HS-27A (cell line): ENCODE measurements around the gene NINJ1.
"Not testable (repeated sequence)": the region's sequence is repeated elsewhere in the genome, so short reads cannot be mapped to it uniquely, and the experiment has no call there.

Experiments
- DNase-seq: peaks from one replicate; pipeline ENCODE4 v3.0.0-alpha.2; 2012; ENCODE audit warnings: low read depth, missing footprints

Gene NINJ1

GRCh38 chr9:93118863-93119702 lies 15.0 kb downstream of the NINJ1 start:
- no peak for DNase-seq

- no peak for DNase-seq
Observed at GRCh38 chr9:93117924-93118862, 15.9 kb downstream of the NINJ1 start.

DNA sequence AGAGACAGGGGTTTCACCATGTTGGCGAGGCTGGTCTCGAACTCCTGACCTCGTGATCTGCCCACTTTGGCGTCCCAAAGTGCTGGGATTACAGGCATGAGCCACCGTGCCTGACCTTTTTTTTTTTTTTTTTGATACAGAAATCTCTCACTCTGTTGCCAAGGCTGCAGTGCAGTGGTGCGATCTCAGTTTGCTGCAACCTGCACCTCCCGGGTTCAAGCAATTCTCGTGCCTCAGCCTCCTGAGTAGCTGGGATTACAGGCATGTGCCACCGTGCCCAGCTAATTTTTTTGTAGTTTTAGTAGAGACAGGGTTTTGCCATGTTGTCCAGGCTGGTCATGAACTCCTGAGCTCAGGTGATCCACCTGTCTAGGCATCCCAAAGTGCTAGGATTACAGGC lies 16.5 kb downstream of the NINJ1 start:
- not testable (repeated sequence) for DNase-seq

GRCh38 chr9:93116072-93116961 lies 17.7 kb downstream of the NINJ1 start:
- no peak for DNase-seq

DNA sequence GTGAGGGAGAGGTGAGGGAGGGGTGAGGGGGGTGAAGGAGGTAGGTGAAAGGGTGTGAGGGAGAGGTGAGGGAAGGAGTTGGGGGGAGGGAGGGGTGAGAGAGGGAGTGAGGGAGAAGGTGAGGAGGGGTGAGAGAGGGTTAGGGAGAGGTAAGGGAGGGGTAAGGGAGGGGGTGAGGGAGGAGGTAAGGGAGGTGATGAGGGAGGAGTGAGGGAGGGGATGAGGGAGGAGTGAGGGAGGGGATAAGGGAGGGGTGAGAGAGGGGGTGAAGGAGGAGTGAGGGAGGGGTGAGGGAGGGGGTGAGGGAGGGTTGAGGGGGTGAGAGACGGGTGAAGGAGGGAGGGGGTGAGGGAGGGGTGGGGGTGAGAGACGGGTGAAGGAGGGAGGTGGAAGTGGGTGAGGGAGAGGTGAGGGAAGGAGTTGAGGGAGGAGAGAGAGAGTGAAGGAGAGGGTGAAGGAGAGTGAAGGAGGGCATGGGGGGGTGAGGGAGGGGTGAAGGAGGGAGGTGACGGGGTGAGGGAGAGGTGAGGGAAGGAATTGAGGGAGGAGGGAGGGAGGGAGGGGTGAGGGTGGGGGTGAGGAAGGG lies 18.5 kb downstream of the NINJ1 start:
- DNase-seq: no peak

DNA sequence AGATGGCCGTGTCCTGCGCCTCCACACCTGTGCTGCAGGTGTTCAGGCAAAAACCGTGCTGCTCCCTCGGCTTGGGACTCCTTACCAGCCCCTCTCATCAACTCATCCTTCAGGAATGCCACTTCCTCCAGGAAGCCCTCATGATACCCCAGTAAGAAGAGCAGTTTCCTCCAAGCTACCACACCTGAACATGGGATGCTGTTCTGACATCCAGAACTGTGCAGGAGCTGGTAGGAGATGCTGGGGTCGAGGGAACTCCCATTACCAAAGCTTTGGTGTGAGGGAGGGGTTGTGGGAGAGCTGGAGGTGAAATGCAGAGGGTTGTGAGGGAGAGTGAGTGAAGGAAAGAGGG lies 19.1 kb downstream of the NINJ1 start:
- DNase-seq: no peak

DNA sequence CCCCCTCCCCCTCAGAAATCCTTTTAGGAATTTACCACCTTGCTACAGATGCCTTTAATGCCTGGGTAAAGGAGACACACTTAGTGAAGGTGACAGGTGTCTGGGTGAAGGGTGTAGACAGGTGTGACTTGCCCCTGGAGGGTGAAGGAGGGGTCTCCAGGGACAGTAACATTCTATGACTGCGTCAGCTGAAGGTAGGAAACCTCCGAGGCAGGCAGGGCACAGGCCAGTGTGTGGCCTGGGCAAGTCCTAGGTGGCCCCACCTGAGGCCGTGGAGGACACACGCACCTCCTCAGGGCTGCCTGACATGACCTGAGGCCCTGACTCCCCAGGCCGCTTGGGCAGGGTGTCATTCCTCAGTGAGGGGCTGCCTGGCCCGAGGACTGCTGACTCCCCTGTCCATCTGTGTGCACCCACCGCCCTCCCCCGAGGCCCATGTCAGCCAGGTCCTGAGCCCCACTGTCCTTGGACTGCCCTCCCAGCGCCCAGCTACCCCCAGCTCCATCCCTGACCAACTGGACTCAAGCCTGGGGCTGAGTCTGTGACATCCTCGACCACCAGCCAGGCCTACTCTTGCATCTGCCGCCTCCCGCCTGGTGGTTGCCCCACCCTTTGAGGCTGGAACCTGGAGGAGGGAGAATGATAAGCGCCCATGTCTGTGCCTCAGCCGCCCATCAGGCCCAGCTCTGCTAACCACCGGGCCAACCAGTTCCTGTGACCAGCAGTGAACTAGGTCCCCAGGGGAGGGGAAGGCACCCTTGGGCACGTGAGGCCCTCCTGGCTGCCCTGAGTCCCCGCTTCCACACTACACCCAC lies 19.7 kb downstream of the NINJ1 start:
- no peak for DNase-seq

DNA sequence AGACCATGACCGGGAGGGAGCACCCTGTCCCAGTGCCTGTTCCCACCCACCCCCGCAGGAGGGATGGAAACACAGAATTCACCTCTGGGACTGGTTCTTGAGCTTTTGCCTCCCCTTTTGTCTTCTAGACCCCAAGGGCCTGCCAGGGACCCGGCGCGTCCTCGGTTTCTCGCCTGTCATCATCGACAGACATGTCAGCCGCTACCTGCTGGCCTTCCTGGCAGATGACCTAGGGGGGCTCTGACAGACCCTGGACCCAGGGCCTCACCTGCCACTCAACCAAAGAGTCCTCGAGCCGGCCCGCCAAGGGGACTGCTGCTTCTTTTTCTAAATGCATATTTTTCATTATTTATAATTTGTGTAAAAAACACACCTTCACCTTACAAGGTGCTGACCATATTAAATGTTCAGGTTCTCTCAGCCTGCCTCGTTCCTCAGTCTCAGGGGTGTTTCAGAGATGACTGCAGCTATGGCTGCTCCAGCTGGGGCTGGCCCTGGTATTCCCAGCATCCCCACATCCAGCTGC lies 21.1 kb downstream of the NINJ1 start:
- DNase-seq: no peak

DNA sequence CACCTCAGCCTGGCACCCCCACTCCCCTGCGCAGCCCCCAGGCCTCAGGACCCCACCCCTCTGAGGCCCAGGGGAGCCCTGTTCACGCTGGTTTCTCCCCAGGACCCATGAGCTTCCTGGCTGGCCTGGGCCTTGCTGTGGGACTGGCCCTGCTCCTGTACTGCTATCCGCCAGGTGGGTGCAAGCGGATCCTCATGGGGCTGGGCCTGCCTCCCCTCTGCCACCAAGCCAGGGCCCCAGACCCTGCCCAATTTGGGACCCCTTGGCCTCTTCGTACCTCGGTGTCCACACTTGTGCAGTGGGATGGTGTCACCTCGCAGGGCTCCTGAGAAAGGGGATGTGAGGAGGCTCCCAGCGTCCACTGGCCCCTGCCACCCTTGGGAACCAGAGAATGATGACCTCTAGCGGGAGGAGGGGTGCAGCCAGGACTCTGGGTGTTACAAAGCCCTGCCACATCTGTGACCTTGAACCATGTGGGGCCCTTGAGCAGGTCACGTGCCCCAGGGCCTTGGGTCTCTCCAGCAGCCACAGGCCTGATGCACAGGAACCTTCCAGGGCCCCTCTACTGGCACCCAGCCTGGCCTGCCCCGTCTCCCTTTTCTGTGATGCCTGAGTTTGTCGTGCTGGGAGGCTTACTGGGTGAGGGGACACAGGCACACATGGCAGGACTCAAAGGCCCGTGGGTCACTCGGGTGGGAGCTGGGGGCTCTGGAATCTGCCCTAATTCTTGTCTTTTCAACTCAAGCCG lies 21.8 kb downstream of the NINJ1 start:
- no peak for DNase-seq

DNA sequence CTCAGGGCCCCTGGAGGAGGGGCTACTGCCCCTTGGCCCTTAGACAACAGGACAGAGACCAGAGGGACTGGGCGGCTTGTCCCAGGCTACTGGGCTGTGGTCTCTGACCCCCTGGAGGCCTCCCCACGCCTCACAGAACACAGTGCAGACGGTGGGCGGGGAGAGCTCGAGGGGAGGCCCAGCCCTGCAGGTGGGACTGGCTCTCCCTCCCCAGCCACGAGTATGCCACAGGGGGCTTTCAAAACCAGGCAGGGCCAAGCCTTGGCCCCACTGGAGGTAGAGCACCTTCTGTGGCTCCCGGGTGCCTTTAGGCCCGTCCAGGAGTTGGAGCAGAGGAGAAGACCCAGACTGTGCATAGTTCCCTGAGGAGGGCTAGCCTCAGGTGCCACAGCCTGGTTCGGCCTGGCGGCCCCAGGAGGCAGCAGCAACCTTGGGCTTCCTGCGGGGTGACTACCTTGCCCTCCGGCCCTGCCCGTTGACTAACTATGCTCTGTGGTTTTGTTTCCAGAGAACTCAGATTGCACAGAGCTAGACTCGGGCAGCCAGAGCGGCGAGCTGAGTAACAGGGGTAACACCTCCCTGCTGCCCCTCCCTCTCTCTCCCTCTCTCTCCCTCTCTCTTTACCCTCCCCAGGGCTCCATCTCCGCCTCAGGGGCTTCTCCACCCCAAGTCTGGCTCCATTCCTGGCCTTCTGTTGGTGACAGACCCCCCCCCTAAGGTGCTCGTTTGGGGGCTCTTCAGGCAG lies 22.5 kb downstream of the NINJ1 start:
- no peak for DNase-seq

DNA sequence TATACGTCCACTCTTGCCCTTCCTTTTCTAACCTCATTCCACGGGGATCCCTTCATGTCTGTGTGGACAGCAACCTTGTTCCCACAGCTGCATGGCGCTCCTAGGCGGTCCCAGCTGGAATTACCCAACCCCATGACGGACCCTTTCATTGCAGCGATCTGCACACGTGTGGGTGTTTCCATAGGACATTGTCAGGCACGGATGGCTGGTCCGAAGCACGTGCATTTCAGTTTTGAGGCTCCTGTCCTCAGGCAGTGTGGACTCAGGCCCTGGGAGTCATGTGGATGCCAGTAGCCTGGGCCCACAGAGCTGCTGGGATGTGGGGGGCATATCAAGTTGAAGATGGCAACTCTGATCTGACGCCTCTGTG lies 23.1 kb downstream of the NINJ1 start:
- DNase-seq: no peak

DNA sequence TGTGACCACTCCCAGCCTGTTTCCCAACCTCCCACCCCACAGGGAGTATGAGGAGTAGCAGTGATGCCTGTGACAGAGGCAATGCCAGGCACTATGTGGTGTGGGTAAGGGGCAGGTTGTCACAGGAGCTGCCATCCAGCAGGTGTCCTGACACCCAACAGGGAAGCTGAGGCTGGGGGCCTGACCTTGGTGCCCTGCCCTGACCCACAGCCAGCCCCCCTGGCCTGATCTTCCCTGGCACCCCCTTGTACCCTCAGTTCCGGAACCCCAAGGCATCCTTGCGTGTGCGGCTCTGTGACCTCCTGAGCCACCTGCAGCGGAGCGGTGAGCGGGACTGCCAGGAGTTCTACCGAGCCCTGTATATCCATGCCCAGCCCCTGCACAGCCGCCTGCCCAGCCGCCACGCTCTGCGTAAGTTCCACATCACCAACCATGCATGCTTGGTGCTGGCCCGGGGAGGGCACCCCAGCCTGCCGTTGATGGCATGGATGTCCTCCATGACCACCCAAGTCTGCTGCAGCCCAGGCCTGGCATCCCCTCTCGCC lies 23.7 kb downstream of the NINJ1 start:
- DNase-seq: no peak

DNA sequence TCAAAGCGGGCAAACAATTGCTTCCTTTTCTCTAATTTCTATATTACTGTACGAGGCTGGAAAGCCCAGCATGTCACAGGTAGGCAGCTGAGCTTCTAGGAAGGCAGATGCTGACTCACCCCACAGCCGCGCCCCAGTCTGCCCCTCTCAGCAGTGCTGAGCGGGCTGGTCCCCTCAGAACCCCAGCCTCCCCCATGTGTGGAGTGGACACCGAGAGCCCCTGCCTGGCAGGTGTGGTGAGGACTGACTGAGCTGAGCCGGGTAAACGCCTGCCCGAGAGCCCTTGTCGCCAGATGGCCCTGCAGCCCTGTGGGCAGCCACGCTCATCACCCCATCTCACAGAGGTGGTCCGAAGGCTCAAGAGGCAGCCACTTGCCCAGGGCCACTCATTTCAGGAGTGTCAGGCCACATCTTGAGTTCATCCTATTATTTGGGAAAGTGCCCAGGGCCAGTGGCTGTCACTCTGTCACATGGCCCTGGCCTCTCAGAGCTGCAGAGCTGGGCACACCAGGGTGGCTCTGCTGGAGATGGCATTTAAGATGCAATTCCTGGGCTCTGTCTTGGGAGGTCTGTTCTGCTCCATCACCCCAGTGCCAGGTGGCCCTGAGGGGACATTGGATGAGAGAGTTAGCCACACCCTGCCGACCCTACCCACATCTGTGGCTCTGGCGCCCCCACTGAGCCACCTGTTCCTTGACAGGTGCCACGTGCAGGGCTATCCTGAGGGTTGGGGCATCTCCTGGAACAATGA lies 25.6 kb downstream of the NINJ1 start:
- DNase-seq: no peak

- DNase-seq: no peak
Observed at GRCh38 chr9:93107825-93108161, 26.3 kb downstream of the NINJ1 start.

GRCh38 chr9:93107151-93107824 lies 26.8 kb downstream of the NINJ1 start:
- no peak for DNase-seq

- no peak for DNase-seq
Observed at GRCh38 chr9:93105620-93106019, 28.4 kb downstream of the NINJ1 start.

GRCh38 chr9:93101086-93101485 lies 33.0 kb downstream of the NINJ1 start:
- not testable (repeated sequence) for DNase-seq

- no peak for DNase-seq
Observed at GRCh38 chr9:93100276-93100636, 33.8 kb downstream of the NINJ1 start.
